Measurements from ENCODE around the gene WNT5B. TPM values are rescaled to one million over a fixed set of nuclear protein-coding genes. Genes with fewer than 3 reads are reported as not detected.

Gene WNT5B
- total RNA-seq, 2 donors from 2014 or later = 1.5 to 5.9 TPM

DNA sequence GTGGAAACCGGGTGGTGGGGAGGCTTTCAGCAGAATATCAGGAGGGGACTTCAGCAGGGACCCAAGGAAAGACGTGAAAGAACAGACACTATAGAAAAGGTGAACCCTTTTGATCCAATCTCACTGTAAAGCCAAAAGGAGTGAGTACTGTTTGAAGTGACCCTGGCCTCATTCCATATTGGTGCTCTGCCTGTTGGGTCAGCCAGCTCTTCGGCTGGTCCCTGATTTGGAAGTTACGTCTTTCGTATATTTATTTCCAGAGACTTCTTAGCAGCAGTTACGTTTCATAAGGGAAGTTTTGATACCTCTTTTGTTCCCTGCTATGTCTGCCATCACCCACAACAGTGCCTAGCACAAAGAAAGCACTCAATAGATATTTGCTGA lies 21.9 kb downstream of the WNT5B start:
- intact Hi-C loops (cut with DNase I) = no loop called here
- Histone ChIP-seq H3K27me3 (no peaks in the 10 kb centered on the region), H3K9me3 (no peaks in the 10 kb centered on the region), H3K4me3 (no peak overlapping the region), H3K9ac (ENCODE audit: low read depth in 2 of 2, low read length in 2 of 2) (no peak overlapping the region), H3K4me1 (no peaks in the 10 kb centered on the region), H3K27ac (no peak overlapping the region), H3K36me3 (no peaks in the 10 kb centered on the region)
- DNase-seq = no peak
- TF ChIP-seq CTCF (IDR thresholded peaks at IDR 0.05) = no peak

- intact Hi-C loops (cut with DNase I) = loop anchor here (2.0 kb wide), 1 partner anchor 141 kb away; no protein-coding TSS in a partner anchor
- Histone ChIP-seq H3K4me1 (no peaks in the 10 kb centered on the region), H3K9me3 (no peaks in the 10 kb centered on the region), H3K9ac (ENCODE audit: low read depth in 2 of 2, low read length in 2 of 2) (no peak overlapping the region), H3K27ac (no peak overlapping the region), H3K4me3 (no peak overlapping the region), H3K36me3 (no peaks in the 10 kb centered on the region), H3K27me3 (no peaks in the 10 kb centered on the region)
- TF ChIP-seq CTCF (IDR thresholded peaks at IDR 0.05) = no peak
- DNase-seq = no peak
Measured at GRCh38 chr12:1651946-1652345, 22.9 kb downstream of the WNT5B start.

DNA sequence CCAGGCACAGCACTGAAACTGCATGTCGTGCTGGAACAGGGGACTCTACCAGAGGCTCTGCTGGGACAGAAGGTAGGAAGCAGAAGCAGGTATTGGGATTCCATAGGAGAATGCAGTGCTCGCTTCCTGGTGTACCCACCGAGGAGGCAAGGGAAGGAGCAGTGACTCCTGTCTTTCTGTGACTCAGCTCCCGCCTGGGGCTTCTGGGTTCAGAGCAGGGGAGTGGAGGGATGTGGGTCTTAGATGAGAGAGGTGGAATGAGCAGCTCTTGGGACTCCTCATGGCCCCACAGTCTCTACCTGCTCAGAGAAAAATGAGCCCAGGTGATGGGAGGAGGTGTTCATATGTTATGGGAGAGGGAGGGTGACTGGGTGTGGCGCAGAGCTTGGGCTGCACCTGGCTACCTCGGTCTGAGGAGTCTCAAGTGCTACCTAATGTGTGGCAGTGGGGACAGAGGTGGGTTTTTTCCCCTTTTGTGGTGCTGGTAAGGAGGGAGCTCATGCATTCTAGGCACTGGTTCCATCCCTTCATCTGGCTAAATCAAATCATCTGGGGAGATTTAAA lies 26.3 kb downstream of the WNT5B start:
- Histone ChIP-seq H3K9ac (ENCODE audit: low read depth in 2 of 2, low read length in 2 of 2) (no peak overlapping the region), H3K4me1 (no peaks in the 10 kb centered on the region), H3K4me3 (no peak overlapping the region), H3K27ac (no peak overlapping the region), H3K9me3 (no peaks in the 10 kb centered on the region), H3K36me3 (no peaks in the 10 kb centered on the region), H3K27me3 (no peaks in the 10 kb centered on the region)
- intact Hi-C loops (cut with DNase I) = loop anchor here (5.0 kb wide), 1 partner anchor 282 kb away; no protein-coding TSS in a partner anchor
- TF ChIP-seq CTCF (IDR thresholded peaks at IDR 0.05) = no peak
- DNase-seq = peak; percentile 52

- no peak for TF ChIP-seq CTCF (IDR thresholded peaks at IDR 0.05)
- no peak overlapping the region for H3K4me3 ChIP-seq
- no peaks in the 10 kb centered on the region for H3K4me1 ChIP-seq
- no peaks in the 10 kb centered on the region for H3K36me3 ChIP-seq
- DNase-seq = no peak
- H3K9me3 ChIP-seq = no peaks in the 10 kb centered on the region
- H3K9ac ChIP-seq (ENCODE audit: low read depth in 2 of 2, low read length in 2 of 2) = no peak overlapping the region
- intact Hi-C loops (cut with DNase I) = loop anchor here (5.0 kb wide), 1 partner anchor 280 kb away; no protein-coding TSS in a partner anchor
- H3K27me3 ChIP-seq = no peaks in the 10 kb centered on the region
- H3K27ac ChIP-seq = no peak overlapping the region
Measured at GRCh38 chr12:1656902-1657301, 27.9 kb downstream of the WNT5B start.

GRCh38 chr12:1657688-1658087 lies 28.7 kb downstream of the WNT5B start:
- TF ChIP-seq CTCF (IDR thresholded peaks at IDR 0.05) = no peak
- Histone ChIP-seq H3K9ac (ENCODE audit: low read depth in 2 of 2, low read length in 2 of 2) (no peak overlapping the region), H3K4me1 (no peaks in the 10 kb centered on the region), H3K36me3 (no peaks in the 10 kb centered on the region), H3K27me3 (no peaks in the 10 kb centered on the region), H3K4me3 (no peak overlapping the region), H3K27ac (no peak overlapping the region), H3K9me3 (no peaks in the 10 kb centered on the region)
- no peak for DNase-seq
- intact Hi-C loops (cut with DNase I) = loop anchor here (5.0 kb wide), 1 partner anchor 280 kb away; no protein-coding TSS in a partner anchor

Data from colonic mucosa (tissue), 4 donors.